WTC11 (cell line): ENCODE results near the gene CD8B. TPM values are rescaled to one million over a fixed set of nuclear protein-coding genes. Genes with fewer than 3 reads are reported as not detected.

Experiments used
- ATAC-seq: fragments of 200-7000 bp; cut with Tn5 transposase; 2 replicates; pipeline ENCODE4 v1.10.0; 2021; ENCODE audit warnings: mild to moderate bottlenecking, moderate library complexity
- CTCF ChIA-PET: fragments of 300-600 bp; sonication (Branson Sonifier 250); formaldehyde crosslinking; loops from one replicate; lab custom pipeline; 2021; ENCODE audit warnings: antibody characterized with exemption; lab: Charles Lee
- POLR2A ChIA-PET: fragments of 350-600 bp; sonication (Branson Sonifier 250); formaldehyde crosslinking; loops from one replicate; lab custom pipeline; 2021; ENCODE audit warnings: antibody characterized with exemption; lab: Charles Lee
- DNase-seq: peaks from one replicate; pipeline ENCODE4 v3.0.0; 2021; ENCODE audit warnings: low spot score
- H3K27ac Mint-ChIP-seq: 2 replicates; pipeline ENCODE4 v1.8.0; 2021; ENCODE audit warnings: mixed read lengths
- H3K27me3 Mint-ChIP-seq: 2 replicates; pipeline ENCODE4 v1.8.0; 2021; ENCODE audit warnings: low read depth, mild to moderate bottlenecking, moderate library complexity, mixed read lengths
- H3K36me3 Mint-ChIP-seq: 2 replicates; pipeline ENCODE4 v1.8.0; 2021; ENCODE audit warnings: mixed read lengths
- H3K4me1 Mint-ChIP-seq: 2 replicates; pipeline ENCODE4 v1.8.0; 2022; ENCODE audit warnings: mixed read lengths
- H3K4me3 Mint-ChIP-seq: 2 replicates; pipeline ENCODE4 v1.8.0; 2021; ENCODE audit warnings: mild to moderate bottlenecking, moderate library complexity, mixed read lengths
- H3K9me3 Mint-ChIP-seq: 2 replicates; pipeline ENCODE4 v1.8.0; 2021; ENCODE audit warnings: mixed read lengths
- ARID4B ChIP-seq: sonication (generic); formaldehyde crosslinking; IDR thresholded peaks from 2 replicates; pipeline ENCODE4 v1.8.0; 2023; ENCODE audit warnings: missing genetic modification reagents, mild to moderate bottlenecking, borderline replicate concordance
- ATF1 ChIP-seq: sonication (generic); formaldehyde crosslinking; IDR thresholded peaks from 2 replicates; pipeline ENCODE4 v1.8.1; 2023; ENCODE audit warnings: mild to moderate bottlenecking, moderate library complexity, missing genetic modification reagents
- ATF3 ChIP-seq: sonication (generic); formaldehyde crosslinking; conservative IDR thresholded peaks from 2 replicates; pipeline ENCODE4 v1.8.1; 2022; ENCODE audit warnings: mild to moderate bottlenecking, missing genetic modification reagents
- CREM ChIP-seq: sonication (generic); formaldehyde crosslinking; IDR thresholded peaks from 2 replicates; pipeline ENCODE4 v1.8.1; 2022; ENCODE audit warnings: mild to moderate bottlenecking, missing genetic modification reagents, moderate library complexity
- EMX1 ChIP-seq: fragments of 250-450 bp; sonication (Bioruptor Pico); IDR thresholded peaks from 2 replicates; pipeline ENCODE4 v1.8.0; 2021; ENCODE audit warnings: mild to moderate bottlenecking
- ETV6 ChIP-seq: sonication (generic); formaldehyde crosslinking; IDR thresholded peaks from 2 replicates; pipeline ENCODE4 v1.8.1; 2022; ENCODE audit warnings: mild to moderate bottlenecking, missing genetic modification reagents
- FOXJ3 ChIP-seq: sonication (generic); formaldehyde crosslinking; IDR thresholded peaks from 2 replicates; pipeline ENCODE4 v1.9.0; 2021; ENCODE audit warnings: missing genetic modification reagents, mild to moderate bottlenecking, borderline replicate concordance
- FOXK1 ChIP-seq: sonication (generic); formaldehyde crosslinking; IDR thresholded peaks from 2 replicates; pipeline ENCODE4 v1.8.0; 2022; ENCODE audit warnings: mild to moderate bottlenecking, moderate library complexity, missing genetic modification reagents
- GABPB1 ChIP-seq: sonication (generic); formaldehyde crosslinking; IDR thresholded peaks from 2 replicates; pipeline ENCODE4 v1.8.1; 2023; ENCODE audit warnings: mild to moderate bottlenecking, missing genetic modification reagents
- KAT7 ChIP-seq: sonication (generic); formaldehyde crosslinking; IDR thresholded peaks from 2 replicates; pipeline ENCODE4 v1.8.1; 2023; ENCODE audit warnings: missing genetic modification reagents, mild to moderate bottlenecking, borderline replicate concordance
- NFE2L1 ChIP-seq: sonication (generic); formaldehyde crosslinking; IDR thresholded peaks from 2 replicates; pipeline ENCODE4 v1.8.1; 2023; ENCODE audit warnings: missing genetic modification reagents
- NR3C1 ChIP-seq: sonication (generic); formaldehyde crosslinking; conservative IDR thresholded peaks from 2 replicates; pipeline ENCODE4 v1.8.1; 2023; ENCODE audit warnings: low read depth, mild to moderate bottlenecking, missing genetic modification reagents
- SP1 ChIP-seq: sonication (generic); formaldehyde crosslinking; conservative IDR thresholded peaks from 2 replicates; pipeline ENCODE4 v1.8.1; 2022; ENCODE audit warnings: missing genetic modification reagents
- TCF7 ChIP-seq: sonication (generic); formaldehyde crosslinking; IDR thresholded peaks from 2 replicates; pipeline ENCODE4 v1.8.0; 2022; ENCODE audit warnings: mild to moderate bottlenecking, low read depth, missing genetic modification reagents, moderate library complexity
- ZBTB21 ChIP-seq: sonication (generic); formaldehyde crosslinking; IDR thresholded peaks from 2 replicates; pipeline ENCODE4 v1.8.1; 2023; ENCODE audit warnings: mild to moderate bottlenecking, missing genetic modification reagents, borderline replicate concordance
- ZBTB43 ChIP-seq: sonication (generic); formaldehyde crosslinking; IDR thresholded peaks from 2 replicates; pipeline ENCODE4 v1.8.1; 2023; ENCODE audit warnings: mild to moderate bottlenecking, missing genetic modification reagents
- ZNF121 ChIP-seq: sonication (generic); formaldehyde crosslinking; IDR thresholded peaks from 2 replicates; pipeline ENCODE4 v1.8.0; 2023; ENCODE audit warnings: missing genetic modification reagents
- ZNF138 ChIP-seq: sonication (generic); formaldehyde crosslinking; conservative IDR thresholded peaks from 2 replicates; pipeline ENCODE4 v1.8.1; 2022; ENCODE audit warnings: mild to moderate bottlenecking, moderate library complexity, missing genetic modification reagents
- ZNF396 ChIP-seq: fragments of 250-450 bp; sonication (Bioruptor Pico); IDR thresholded peaks from 2 replicates; pipeline ENCODE4 v1.8.0; 2021; ENCODE audit warnings: mild to moderate bottlenecking, moderate library complexity, borderline replicate concordance
- ZNF416 ChIP-seq: fragments of 250-450 bp; sonication (Bioruptor Pico); IDR thresholded peaks from 2 replicates; pipeline ENCODE4 v1.9.0; 2021; ENCODE audit warnings: mild to moderate bottlenecking, inconsistent platforms
- ZNF423 ChIP-seq: fragments of 250-450 bp; sonication (Bioruptor Pico); IDR thresholded peaks from 2 replicates; pipeline ENCODE4 v2.1.2; 2022; ENCODE audit warnings: mild to moderate bottlenecking, moderate library complexity
- ZNF671 ChIP-seq: fragments of 250-450 bp; sonication (Bioruptor Pico); IDR thresholded peaks from 2 replicates; pipeline ENCODE4 v1.8.0; 2021; ENCODE audit warnings: mild to moderate bottlenecking
- total RNA-seq: library from RNA; stranded (reverse); gene quantifications from 3 replicates; pipeline ENCODE4 v1.2.3, GENCODE V29; 2021
- TF ChIP-seq, protein P1 (sequence below): sonication (generic); formaldehyde crosslinking; conservative IDR thresholded peaks from 2 replicates; pipeline ENCODE4 v1.8.1; 2023; ENCODE audit warnings: mild to moderate bottlenecking, low read depth, missing genetic modification reagents, moderate library complexity
- TF ChIP-seq, protein P2 (sequence below): fragments of 250-450 bp; sonication (Bioruptor Pico); conservative IDR thresholded peaks from 2 replicates; pipeline ENCODE4 v1.9.0; 2021; ENCODE audit warnings: mild to moderate bottlenecking
- TF ChIP-seq, protein P3 (sequence below): sonication (generic); formaldehyde crosslinking; IDR thresholded peaks from 2 replicates; pipeline ENCODE4 v1.8.0; 2022; ENCODE audit warnings: mild to moderate bottlenecking, missing genetic modification reagents

CD8B gene
- total RNA-seq, 1 experiment from 2014 or later = 0.70 TPM

DNA sequence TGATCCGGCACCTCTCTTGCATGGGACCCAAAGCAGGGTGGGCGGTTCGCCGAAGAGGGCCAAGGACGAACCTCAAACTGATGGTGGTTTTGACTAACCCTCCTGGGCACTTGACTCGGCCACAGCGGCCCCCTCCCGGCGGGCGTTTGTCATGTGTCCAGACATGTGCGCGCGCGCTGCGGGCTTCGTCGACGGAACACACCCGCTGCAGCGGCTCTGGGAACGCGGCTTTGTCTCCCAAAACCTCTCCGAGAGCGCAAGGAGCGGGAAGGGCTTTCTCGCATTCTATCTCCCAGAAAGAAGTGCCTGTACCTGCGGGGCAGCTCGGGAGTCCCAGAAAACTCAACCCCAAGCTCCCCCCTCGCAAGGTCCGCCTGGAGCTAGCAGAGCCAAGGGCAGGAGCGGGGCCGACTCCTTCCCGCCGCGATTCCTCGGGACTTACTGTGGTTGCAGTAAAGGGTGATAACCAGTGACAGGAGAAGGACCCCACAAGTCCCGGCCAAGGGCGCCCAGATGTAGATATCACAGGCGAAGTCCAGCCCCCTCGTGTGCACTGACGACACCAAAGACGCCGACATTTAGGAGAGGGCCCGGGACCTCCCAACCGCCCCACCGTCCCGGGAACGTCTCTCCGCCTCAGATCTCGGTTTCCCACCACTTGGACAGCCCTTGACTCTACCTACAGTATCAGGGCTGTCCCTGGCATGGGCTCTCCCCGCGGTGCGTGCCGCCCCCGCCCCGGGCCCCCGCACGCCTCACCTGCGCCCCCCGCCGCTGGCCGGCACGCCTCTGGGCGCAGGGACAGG is 72.6 kb downstream of the CD8B start:
- CTCF ChIA-PET = no interaction called here
- DNase-seq (peak; percentile 71), ATAC-seq (peak; percentile 43)
- no peaks in the 10 kb centered on the region for H3K9me3 Mint-ChIP-seq
- H3K4me1 Mint-ChIP-seq = peaks cover 20% of the 10 kb centered on the region
- POLR2A ChIA-PET = no interaction called here
- peaks cover 77% of the 10 kb centered on the region for H3K27me3 Mint-ChIP-seq
- no peak overlapping the region for H3K27ac Mint-ChIP-seq
- H3K4me3 Mint-ChIP-seq = peak overlapping the region; percentile 61
- no peaks in the 10 kb centered on the region for H3K36me3 Mint-ChIP-seq
- TF ChIP-seq, protein P1, sequence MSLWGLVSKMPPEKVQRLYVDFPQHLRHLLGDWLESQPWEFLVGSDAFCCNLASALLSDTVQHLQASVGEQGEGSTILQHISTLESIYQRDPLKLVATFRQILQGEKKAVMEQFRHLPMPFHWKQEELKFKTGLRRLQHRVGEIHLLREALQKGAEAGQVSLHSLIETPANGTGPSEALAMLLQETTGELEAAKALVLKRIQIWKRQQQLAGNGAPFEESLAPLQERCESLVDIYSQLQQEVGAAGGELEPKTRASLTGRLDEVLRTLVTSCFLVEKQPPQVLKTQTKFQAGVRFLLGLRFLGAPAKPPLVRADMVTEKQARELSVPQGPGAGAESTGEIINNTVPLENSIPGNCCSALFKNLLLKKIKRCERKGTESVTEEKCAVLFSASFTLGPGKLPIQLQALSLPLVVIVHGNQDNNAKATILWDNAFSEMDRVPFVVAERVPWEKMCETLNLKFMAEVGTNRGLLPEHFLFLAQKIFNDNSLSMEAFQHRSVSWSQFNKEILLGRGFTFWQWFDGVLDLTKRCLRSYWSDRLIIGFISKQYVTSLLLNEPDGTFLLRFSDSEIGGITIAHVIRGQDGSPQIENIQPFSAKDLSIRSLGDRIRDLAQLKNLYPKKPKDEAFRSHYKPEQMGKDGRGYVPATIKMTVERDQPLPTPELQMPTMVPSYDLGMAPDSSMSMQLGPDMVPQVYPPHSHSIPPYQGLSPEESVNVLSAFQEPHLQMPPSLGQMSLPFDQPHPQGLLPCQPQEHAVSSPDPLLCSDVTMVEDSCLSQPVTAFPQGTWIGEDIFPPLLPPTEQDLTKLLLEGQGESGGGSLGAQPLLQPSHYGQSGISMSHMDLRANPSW (CRISPR knock-in tag) = no peak
- no peak for TF ChIP-seq FOXJ3
- peak; percentile 77 for TF ChIP-seq ZBTB43
- no peak for TF ChIP-seq ZNF121 (CRISPR knock-in tag)
- TF ChIP-seq CREM (CRISPR knock-in tag) = peak; percentile 55; the same call in 1 of the 2 replicates
- no peak for TF ChIP-seq ZNF416 (CRISPR knock-in tag)
- TF ChIP-seq, protein P2, sequence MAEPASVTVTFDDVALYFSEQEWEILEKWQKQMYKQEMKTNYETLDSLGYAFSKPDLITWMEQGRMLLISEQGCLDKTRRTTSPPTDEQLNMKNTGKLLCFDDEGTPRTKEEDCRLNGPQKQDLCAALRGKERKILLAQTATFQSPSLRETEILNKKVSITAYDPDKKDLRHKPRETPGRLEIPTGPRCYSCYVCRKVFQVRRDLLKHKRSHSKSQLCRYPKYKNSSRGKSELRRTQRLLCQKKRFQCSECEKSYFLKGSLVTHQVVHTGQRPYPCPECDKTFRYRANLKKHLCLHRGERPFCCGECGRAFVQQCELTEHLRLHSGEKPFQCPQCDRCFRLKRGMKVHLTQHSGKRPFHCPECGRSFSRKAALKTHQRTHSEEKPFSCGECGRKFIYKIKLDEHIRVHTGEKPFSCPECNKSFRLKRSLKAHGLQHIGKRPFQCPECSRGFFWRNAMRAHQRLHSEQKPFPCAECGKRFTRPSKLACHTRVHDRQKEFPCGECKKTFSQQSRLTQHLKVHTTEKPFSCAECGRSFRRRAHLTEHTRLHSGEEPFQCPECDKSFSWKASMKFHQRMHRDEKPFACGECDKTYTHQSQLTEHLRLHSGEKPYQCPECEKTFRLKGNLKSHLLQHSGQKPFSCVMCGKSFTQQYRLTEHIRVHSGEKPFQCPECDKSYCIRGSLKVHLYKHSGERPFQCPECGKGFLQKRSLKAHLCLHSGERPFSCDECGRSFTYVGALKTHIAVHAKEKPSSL (CRISPR knock-in tag) = no peak
- 0 out of 2 replicates have a peak, but pooled peaks have one; percentile 26 for TF ChIP-seq SP1 (CRISPR knock-in tag)
- peak; percentile 68; the same call in 1 of the 2 replicates for TF ChIP-seq ETV6
- TF ChIP-seq ARID4B (CRISPR knock-in tag) = peak; percentile 98
- TF ChIP-seq NR3C1 = no peak; the same call in 1 of the 2 replicates
- no peak for TF ChIP-seq ZNF671 (CRISPR knock-in tag)
- TF ChIP-seq EMX1 (CRISPR knock-in tag) = no peak
- peak; percentile 82 for TF ChIP-seq NFE2L1 (CRISPR knock-in tag)
- TF ChIP-seq FOXK1 (CRISPR knock-in tag) = peak; percentile 73; the same call in 1 of the 2 replicates
- peak; percentile 39; the same call in 1 of the 2 replicates for TF ChIP-seq ZBTB21
- TF ChIP-seq GABPB1 (CRISPR knock-in tag) = no peak
- TF ChIP-seq, protein P3, sequence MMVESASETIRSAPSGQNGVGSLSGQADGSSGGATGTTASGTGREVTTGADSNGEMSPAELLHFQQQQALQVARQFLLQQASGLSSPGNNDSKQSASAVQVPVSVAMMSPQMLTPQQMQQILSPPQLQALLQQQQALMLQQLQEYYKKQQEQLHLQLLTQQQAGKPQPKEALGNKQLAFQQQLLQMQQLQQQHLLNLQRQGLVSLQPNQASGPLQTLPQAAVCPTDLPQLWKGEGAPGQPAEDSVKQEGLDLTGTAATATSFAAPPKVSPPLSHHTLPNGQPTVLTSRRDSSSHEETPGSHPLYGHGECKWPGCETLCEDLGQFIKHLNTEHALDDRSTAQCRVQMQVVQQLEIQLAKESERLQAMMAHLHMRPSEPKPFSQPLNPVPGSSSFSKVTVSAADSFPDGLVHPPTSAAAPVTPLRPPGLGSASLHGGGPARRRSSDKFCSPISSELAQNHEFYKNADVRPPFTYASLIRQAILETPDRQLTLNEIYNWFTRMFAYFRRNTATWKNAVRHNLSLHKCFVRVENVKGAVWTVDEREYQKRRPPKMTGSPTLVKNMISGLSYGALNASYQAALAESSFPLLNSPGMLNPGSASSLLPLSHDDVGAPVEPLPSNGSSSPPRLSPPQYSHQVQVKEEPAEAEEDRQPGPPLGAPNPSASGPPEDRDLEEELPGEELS (CRISPR knock-in tag) = peak; percentile 95
- TF ChIP-seq ZNF138 (CRISPR knock-in tag) = peak; percentile 87
- no peak for TF ChIP-seq ZNF396 (CRISPR knock-in tag)
- TF ChIP-seq TCF7 (CRISPR knock-in tag) = peak; percentile 79; the same call in 1 of the 2 replicates
- no peak for TF ChIP-seq ATF1
- no peak for TF ChIP-seq KAT7 (CRISPR knock-in tag)
- 0 out of 2 replicates have a peak, but pooled peaks have one; percentile 49 for TF ChIP-seq ATF3
- TF ChIP-seq ZNF423 = no peak
